Nephron (organoid): Measurements from ENCODE around the gene ABI2.

Experiments
- H3K27ac Mint-ChIP-seq, 3 experiments: 2 replicates each; pipeline ENCODE4 v1.8.0; 2020; ENCODE audit warnings: mixed read lengths in 3 of 3, mild to moderate bottlenecking in 2 of 3, moderate library complexity in 1 of 3
- H3K27me3 Mint-ChIP-seq: 2 replicates; pipeline ENCODE4 v1.8.0; 2021; ENCODE audit warnings: low read depth, mild to moderate bottlenecking, moderate library complexity, mixed read lengths
- H3K36me3 Mint-ChIP-seq: 2 replicates; pipeline ENCODE4 v1.8.0; 2020; ENCODE audit warnings: low read depth, mixed read lengths
- H3K4me1 Mint-ChIP-seq: 2 replicates; pipeline ENCODE4 v1.8.0; 2020; ENCODE audit warnings: mixed read lengths
- H3K4me3 Mint-ChIP-seq, 3 experiments: 2 replicates each; pipeline ENCODE4 v1.8.0; 2020; ENCODE audit warnings: mild to moderate bottlenecking in 3 of 3, mixed read lengths in 3 of 3, moderate library complexity in 2 of 3
- H3K9me3 Mint-ChIP-seq: 2 replicates; pipeline ENCODE4 v1.8.0; 2020; ENCODE audit warnings: mixed read lengths
- CTCF ChIP-seq, 3 experiments: fragments of 200-600 bp; sonication (generic); IDR thresholded peaks; one replicate each; pipeline ENCODE4 v1.5.0; 2021; ENCODE audit warnings: antibody characterized with exemption in 3 of 3; ENCODE audit not compliant: unreplicated experiment in 3 of 3

ABI2 gene

GRCh38 chr2:203471323-203471722, 143.1 kb downstream of the ABI2 start:
- no peak for TF ChIP-seq CTCF (IDR thresholded peaks at IDR 0.05; ENCODE audit: unreplicated experiment in 3 of 3)
- H3K9me3 Mint-ChIP-seq, result no peaks in the 10 kb centered on the region
- no peak overlapping the region for H3K4me3 Mint-ChIP-seq

GRCh38 chr2:203476881-203477280, 148.7 kb downstream of the ABI2 start:
- Mint-ChIP-seq H3K36me3 (peaks cover 12% of the 10 kb centered on the region), H3K27ac (no peak overlapping the region), H3K4me1 (peaks cover 4% of the 10 kb centered on the region)

More at GRCh38 chr2:203471323-203471722, 143.1 kb downstream of the ABI2 start:
- Mint-ChIP-seq H3K27ac (peak overlapping the region in 2 of 3 experiments; percentile 47 to 63), H3K36me3 (no peaks in the 10 kb centered on the region), H3K4me1 (peaks cover 4% of the 10 kb centered on the region), H3K27me3 (no peaks in the 10 kb centered on the region)

DNA sequence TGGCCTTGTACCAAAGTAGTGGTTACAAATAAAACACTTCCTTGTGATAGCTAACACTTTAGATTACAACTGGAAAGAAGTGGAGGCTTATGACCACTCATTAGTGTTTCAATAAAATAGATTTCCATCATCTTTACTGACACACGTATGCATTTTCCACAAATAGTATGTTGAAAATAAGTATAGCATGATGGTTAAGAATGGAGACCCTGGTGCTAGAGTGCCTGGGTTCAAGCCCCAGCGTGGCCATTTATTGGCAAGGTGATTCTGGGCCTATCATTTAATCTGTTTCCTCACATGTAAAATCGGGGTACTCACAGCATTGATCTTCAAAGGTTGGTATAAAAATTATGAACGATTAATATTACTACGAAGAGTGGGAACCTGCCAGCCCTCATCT, 152.4 kb downstream of the ABI2 start:
- no peaks in the 10 kb centered on the region for H3K9me3 Mint-ChIP-seq
- H3K27ac Mint-ChIP-seq, result no peak overlapping the region
- H3K4me1 Mint-ChIP-seq, result peaks cover 4% of the 10 kb centered on the region
- peaks cover 20% of the 10 kb centered on the region for H3K36me3 Mint-ChIP-seq
- no peak for TF ChIP-seq CTCF (IDR thresholded peaks at IDR 0.05; ENCODE audit: unreplicated experiment in 3 of 3)
- H3K4me3 Mint-ChIP-seq, result no peak overlapping the region
- H3K27me3 Mint-ChIP-seq, result no peaks in the 10 kb centered on the region

More at GRCh38 chr2:203476881-203477280, 148.7 kb downstream of the ABI2 start:
- Mint-ChIP-seq H3K4me3 (no peak overlapping the region), H3K27me3 (no peaks in the 10 kb centered on the region), H3K9me3 (no peaks in the 10 kb centered on the region)
- no peak for TF ChIP-seq CTCF (IDR thresholded peaks at IDR 0.05; ENCODE audit: unreplicated experiment in 3 of 3)

- Mint-ChIP-seq H3K36me3 (peaks cover 34% of the 10 kb centered on the region), H3K27me3 (no peaks in the 10 kb centered on the region), H3K9me3 (no peaks in the 10 kb centered on the region), H3K27ac (peak overlapping the region; percentile 2 to 21 (median 15)), H3K4me3 (no peak overlapping the region), H3K4me1 (peaks cover 4% of the 10 kb centered on the region)
- peak; percentile 41 to 54 (median 52) for TF ChIP-seq CTCF (IDR thresholded peaks at IDR 0.05; ENCODE audit: unreplicated experiment in 3 of 3)
These were observed 156.3 kb downstream of the ABI2 start for GRCh38 chr2:203484266-203485112.

- Mint-ChIP-seq H3K27me3 (no peaks in the 10 kb centered on the region), H3K27ac (peak overlapping the region in 2 of 3 experiments; percentile 7 to 17), H3K9me3 (no peaks in the 10 kb centered on the region), H3K4me1 (no peaks in the 10 kb centered on the region), H3K36me3 (peaks cover 50% of the 10 kb centered on the region), H3K4me3 (no peak overlapping the region)
- no peak for TF ChIP-seq CTCF (IDR thresholded peaks at IDR 0.05; ENCODE audit: unreplicated experiment in 3 of 3)
These were observed 161.3 kb downstream of the ABI2 start for GRCh38 chr2:203489531-203489930.

DNA sequence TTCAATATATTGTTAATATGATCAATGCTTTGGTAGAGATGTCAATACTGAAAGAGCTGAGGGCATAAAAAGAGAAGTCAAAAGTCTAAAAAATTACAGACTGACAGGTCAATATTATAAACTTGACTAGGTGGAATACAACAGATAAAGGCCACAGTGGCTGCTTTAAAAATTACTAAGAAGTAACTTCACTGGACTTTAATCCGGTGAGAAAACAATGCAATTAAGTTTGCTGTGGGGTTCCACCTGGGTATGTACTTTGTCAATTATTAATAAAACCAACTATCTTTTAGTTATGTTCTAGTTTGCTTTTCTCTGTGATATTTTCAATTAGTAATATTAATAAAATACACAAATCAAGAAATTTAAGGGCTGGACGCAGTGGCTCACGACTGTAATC, 162.2 kb downstream of the ABI2 start:
- Mint-ChIP-seq H3K4me1 (no peaks in the 10 kb centered on the region), H3K9me3 (no peaks in the 10 kb centered on the region), H3K4me3 (no peak overlapping the region), H3K27me3 (no peaks in the 10 kb centered on the region), H3K36me3 (peaks cover 55% of the 10 kb centered on the region), H3K27ac (peak overlapping the region in 2 of 3 experiments; percentile 7 to 17)
- TF ChIP-seq CTCF (IDR thresholded peaks at IDR 0.05; ENCODE audit: unreplicated experiment in 3 of 3), result no peak
